NCI-H524 treated with DMSO at 0.1 percent for 48 hours (cell line): ENCODE results near the gene MCFD2.

ENCODE experiments used
- DNase-seq: peaks from one replicate; lab custom pipeline; 2025; lab: John Stamatoyannopoulos, UW

MCFD2 gene

DNA sequence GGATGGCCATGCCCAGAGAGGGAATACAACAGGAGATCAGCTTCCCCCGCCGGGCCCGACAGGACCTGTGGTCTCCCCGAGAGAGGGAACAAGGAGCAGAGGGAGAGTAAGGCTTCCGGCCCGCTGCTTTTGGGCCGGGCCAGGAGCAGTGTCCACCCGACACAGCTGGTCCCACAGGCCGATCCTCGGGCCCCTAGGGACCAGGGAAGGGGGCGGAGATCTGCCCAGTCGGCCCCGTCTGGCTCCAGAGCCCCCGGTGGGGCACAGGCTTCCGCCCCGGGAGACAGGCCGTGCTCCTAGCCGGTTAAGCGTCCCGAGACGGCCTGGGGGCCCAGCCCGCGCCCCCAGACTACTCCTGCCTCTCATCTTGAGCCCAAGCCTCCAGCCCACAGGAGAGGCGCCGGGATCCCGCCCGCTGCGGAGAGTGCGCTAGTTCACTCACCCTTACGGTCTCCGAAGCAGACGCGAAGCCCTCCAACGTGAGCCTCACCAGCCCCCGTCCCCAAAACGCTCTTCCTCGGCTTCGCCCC lies at the start of gene MCFD2:
TSS of gene MCFD2 (minus strand) at position 526 of the 530 bp plus-strand sequence. CDS start 6,635 bp downstream, outside the sequence.
- DNase-seq = no peak

DNA sequence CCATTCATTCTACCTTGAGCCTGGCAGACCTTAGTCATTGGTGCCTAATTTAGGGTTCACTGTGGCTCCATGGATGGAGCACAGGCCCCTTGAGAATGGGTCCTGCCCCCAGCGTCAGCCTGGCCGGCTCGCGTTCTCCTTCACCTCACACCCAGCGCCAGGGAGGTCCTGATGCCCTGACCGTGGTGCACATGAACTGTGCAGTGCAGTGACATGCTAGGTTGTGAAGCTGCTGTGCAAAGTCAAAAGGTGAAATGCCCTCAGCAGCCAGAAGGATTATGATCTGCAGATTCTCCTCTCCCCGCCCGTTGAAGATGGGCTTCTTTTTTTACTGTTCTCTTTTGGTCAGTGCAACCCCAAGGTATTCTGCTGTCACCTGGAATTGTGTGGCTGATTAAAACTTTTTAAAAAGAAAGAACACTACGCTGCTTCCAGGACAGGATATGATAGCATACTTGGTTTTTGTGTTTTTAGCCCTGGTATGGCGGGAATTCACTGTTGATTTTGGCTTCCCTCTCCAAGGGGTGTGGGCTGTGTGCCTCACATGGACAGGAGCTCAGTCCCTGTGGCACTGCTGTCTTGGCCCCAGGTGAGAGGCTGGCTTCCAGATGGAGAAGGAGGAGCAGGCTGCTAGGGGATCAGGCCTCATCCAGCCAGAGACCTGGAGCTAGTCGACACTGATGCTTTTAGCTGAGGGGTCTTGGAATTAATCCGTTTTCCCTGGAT lies 49.4 kb upstream of the MCFD2 start:
- no peak for DNase-seq

DNA sequence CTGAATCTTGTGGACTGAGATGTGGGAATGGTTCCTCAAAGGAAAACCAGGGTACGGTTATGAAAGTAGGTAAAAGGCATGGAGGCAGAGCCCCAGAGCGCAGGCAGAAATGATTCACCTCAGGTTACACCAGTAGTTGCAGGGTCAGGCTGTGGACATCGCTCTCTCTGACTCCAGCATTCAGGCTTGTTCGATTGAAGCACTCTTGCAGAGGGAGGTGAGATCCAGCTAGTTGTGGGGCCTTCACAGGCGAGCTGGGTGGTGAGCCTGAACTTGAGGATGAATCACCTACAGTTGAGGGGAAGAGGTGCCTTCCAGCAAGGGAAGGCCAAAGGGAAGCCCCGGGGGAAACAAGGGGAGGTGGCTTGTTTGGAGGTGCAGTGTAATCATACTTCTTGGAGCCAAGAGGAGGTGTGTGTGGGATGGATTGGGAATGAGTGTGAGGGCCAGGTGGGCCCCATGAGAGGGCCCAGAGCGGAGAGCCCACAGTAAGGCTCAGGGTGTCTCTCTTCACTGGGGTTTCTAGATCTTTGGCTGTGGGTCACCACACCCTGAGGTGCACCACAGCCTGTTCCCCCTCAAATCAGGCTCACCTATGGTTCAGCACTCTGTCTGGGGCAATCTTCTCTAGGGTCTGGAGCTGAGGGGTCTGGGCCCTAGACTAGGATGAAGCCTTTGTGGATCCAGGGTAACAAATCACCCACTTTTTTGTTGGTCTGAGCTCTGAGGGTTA lies 48.5 kb upstream of the MCFD2 start:
- no peak for DNase-seq

DNA sequence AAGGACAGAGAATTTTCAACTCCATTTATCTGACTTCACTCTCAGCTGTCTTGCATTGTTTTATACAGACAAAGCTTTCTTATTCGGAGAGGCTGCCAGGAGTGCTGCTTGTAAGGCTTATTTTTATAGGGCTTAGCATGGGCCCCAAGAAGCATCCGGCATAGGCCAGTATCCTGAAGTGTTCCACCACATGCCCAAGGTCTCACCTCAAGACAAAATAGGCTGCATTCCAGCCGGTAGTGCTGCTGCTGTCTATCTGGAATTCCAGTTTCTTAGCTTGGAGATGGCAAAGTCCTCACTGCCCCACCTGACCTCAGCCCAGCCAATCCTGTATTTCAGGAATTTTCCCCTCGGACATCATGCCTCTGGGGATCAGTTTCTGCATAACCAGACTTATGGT lies 47.6 kb upstream of the MCFD2 start:
- no peak for DNase-seq

DNA sequence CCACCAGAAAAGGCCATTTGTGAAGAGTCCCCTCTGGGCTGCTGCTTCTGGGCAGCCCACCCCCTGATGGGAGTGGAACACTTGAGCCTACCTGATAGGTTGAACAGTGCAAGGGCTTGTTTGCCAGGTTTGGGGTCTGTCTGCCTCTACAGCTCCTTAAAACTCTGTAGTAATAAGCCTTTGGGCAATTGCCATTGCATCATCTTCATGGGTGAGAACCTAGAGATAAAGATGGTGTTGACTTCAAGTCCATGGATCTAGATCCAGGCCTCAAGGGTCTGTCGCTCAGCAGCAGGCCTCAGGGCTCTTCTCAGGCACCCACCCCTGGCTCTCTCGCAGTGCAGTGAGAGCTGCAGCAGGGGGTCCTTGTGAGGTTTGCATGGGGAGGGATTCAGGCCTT lies 47.1 kb upstream of the MCFD2 start:
- DNase-seq = no peak

DNA sequence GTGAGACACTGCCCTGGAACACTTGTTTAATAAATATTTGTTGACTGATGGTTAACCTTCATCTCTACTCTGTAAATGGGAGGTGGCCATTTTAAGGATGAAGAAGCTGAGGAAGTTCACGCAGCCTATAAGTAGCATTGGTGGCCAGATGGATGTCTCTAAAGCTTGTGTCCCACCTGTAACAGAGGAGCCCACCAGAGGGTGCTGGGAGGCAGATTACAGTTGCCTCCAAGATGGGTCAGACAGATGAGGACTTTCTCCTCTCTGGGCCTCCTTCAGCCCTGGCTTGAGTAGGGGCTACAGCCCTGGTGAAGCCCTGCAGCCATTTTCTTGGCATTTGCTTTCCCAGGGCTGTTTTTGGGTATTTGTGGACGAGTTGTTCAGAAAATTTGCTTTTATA lies 45.0 kb upstream of the MCFD2 start:
- no peak for DNase-seq

DNA sequence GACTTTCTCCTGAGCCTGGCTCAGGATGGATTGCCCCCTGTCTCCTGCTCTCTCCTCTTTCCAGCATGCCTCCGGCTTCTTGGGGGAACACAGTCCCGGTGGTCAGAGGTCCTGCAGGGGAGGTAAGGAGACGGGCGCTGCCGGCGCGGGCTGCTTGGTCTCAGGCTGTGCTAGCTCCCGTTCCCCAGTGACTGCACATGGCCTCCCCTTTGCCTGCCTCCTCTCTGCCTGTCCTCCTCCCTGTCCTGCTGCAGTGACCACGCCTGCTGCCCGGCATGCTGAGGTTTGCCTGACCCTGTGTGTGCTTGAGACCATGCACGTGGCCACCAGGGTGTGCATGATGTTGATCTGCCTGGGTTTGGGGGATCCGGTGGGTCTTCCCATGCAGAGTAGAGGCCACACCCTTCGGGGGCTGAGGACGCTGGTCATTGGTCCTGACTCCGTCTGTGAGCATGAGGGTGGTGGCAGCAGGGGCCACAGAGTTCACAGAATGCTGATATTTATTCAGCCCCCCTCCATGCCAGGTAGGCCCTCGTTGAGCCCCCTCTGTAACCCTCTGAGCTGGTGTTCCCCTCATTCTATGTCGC lies 42.9 kb upstream of the MCFD2 start:
- no peak for DNase-seq

DNA sequence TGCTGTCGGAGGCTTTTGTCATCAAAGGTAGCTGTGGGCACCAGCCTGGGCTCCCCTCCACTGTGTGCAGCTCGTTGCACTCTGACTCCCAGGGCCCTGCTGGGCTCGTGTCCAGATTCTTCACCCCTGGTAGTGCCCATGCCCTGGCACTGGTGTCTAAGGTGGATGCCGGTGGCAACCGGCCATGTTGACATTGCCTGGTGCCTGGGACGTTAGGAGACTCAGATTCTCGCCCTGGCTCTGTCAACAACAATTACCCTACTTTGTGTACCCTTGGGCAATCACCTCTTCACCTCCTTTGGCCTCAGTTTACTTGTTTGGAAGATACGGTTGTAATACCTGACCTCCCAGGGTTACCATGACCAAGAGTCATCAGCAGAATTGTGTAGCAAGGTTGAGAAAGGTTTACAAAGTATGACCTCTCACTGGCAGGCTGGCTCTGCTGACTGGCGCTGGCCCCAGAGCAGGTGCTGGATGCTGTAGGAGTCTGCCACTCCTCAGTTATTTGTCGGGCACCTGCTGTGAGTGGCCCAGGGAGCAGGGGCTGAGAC lies 41.5 kb upstream of the MCFD2 start:
- no peak for DNase-seq

DNA sequence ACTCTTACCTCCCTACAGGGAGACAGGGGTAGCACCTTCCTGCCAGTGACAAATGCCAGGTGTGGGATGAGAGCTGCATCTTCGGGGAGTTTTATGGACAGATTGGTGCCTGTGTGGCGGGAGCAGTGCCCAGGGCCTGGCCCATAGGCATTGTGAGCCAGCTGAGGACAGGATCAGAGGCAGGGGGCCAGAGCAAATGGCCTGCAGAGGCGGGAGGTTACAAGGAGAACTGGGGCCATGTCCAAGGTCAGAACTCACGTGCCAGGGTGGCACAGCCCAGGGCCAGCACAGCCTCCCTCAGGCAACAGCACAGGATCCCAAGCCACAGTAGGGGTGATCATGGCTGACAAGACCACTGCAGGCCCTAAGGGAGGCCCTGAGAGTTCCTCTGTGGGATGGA lies 40.2 kb upstream of the MCFD2 start:
- DNase-seq = no peak

DNA sequence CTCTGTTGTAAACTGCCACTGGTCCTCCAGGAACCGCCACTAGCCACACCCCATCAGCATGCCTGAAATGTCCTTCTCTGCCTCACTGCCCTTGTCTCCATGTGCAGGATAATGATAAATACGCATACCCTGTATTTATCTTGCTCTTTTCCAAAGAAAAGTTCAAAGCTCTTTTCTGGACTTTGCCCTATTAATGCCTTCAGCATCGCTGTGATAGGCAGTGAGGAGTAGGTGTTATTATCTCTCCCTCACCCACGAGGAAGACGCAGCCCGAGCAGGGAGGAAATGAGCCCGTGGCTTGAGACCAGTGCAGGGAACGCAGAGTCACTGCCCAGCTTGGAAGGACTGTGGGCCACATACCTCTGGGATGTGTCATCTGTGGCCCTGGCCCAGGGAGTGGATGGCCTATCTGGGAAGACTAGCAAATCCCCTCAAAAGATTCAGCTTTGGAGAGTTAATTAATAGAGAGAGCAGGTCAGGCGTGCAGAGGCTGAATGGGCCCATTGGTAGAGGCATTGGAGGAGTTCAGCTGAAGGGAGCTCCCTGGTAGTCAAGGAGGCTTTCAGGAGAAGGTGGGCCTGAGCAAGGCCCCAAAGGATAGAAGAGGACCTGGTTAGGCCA lies 39.5 kb upstream of the MCFD2 start:
- DNase-seq = no peak

DNA sequence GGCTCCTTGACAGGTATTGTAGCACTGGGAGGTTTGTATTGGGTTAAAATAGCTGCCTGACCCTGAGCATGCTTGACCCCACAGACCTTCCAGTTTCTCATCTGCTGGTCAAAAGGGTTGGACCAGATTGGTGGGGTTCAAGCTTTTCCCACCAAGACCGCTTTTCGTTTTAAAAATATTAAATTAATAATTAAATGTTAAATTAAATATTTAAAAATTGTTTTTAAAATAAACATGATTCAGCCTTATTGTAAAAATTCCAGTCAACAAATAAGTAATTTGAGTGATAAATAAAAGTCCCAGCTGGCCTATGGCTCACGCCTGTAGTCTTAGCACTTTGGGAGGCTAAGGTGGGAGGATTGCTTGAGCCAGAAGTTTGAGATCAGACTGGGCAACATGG lies 36.6 kb upstream of the MCFD2 start:
- DNase-seq = no peak

DNA sequence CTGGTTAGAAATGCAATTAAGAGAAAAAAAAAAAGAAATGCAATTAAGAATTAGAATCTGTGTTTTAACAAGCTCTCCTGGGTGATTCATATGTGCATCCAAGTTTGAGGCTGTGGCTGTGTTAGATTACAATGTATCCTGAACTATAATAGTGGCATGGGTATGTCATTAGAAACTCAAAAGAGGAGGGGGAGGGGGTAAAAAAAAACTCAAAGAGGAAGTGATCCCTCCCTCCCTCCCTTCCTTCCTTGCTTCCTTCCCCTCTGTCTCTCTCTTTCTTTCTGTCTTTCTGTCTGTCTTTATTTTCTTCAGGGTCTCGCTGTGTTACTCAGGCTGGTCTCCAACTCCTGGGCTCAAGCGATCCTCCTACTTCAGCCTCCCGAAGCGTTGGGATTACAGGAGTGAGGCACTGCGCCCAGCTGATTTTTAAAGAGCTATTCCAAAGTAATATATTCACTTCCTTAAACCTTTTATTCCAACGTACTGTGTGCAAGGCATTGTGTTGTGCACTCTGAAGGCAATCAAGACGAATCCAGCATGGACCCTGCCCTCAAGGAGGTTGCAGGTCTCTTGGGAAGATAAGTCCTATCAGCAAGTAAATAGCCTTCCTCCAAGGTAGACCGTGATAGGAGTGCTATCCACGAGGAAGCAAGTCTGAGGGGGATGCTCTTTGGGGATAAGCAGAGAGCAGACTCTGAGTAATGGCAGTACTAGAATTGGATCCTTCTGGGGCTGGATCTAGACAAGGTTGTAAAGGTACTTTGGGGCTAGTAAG lies 35.9 kb upstream of the MCFD2 start:
- DNase-seq = no peak

DNA sequence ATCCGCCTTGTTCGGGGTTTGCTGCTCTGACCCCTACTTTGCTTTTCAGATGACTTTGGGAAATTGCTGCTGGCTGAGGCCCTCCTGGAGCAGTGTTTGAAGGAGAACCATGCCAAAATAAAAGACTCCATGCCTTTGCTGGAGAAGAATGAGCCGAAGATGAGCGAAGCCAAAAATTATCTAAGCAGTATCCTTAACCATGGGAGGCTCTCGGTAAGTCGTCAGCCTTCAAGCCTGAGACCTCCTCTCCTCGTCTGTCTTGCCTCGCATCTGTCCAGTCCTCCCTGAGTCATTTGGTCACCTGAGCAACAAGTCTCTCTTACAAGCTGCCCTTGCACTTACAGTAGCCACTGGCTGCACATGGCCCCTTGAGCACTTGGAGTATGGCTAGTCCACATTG lies 34.7 kb upstream of the MCFD2 start:
- no peak for DNase-seq

DNA sequence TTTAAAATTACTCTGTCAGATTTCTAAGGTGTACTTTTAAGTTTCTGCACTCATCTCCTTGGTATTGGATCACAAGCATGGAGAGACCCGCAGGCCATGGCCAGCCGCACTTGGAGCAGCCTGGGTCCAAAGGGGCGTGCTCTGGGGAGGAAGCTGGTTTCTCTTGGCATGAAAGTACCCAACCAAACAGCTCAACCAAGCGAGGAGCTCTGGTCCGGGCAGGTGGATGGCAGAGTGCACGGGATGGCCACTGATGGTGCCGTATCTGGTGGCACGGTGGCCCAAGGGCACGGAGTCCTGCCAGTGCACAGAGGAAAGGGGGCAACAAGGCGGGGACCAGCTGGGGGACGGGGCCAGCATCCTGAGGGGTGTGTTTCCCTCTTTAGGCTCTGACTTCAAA lies 32.2 kb upstream of the MCFD2 start:
- no peak for DNase-seq

DNA sequence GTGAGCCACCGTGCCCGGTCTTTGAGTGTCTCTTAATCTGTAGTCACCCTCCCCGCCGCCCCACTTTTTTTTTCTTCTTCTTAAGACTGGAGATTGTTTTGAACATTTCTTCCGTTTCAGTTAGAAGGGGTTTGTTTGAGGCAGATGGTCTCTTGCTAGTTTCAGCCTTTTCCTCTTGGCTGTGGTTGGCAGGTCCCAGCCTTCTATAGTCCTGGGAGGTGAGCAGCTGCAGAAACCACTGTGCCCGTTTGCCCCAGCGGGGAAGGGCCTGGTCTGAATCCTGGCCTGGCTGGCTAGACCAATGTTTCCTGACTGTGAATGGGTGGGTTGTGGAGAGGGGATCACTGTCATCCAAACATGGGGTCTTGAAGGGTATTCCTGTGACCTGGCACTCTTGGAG lies 30.1 kb upstream of the MCFD2 start:
- DNase-seq = no peak

DNA sequence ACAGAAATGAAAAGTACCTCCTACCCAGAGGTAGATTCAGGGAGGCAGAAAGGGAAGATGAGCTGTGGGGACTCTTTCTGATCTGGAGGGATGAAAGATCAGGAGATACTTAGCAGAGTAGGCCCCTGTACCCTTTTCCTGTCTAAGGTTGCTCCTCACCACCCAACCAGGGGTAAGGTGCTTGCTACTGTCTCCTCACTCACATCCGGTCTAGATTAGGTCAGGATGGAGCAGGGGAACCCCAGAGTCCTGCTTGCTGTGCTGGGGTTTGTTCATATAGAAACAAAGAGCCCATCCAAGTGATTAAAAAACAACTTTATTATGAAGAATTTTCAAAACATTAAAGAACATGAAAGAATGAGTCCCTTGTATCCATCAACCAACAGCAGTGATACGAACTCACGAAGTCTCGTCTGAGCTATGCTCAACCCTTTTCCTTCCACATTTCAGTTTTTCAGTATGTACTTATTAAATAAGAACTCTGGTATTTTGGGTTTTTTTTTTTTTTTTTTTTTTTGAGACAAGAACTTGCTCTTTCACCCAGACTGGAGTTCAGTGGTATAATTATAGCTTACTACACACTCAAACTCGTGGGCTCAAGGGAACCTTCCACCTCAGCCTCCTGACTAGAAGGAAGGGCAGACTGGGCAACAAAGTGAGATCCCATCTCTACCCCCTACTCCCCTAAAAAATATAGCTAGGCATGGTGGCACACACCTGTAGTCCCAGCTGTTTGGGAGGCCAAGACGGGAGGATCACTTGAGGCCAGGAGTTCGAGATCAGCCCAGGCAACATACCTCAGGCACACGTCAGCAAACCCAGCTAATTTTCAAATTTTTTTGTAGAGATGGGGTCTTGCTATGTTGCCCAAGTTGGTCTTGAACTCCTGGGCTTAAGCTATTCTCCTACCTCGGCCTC lies 28.5 kb upstream of the MCFD2 start:
- DNase-seq = no peak

DNA sequence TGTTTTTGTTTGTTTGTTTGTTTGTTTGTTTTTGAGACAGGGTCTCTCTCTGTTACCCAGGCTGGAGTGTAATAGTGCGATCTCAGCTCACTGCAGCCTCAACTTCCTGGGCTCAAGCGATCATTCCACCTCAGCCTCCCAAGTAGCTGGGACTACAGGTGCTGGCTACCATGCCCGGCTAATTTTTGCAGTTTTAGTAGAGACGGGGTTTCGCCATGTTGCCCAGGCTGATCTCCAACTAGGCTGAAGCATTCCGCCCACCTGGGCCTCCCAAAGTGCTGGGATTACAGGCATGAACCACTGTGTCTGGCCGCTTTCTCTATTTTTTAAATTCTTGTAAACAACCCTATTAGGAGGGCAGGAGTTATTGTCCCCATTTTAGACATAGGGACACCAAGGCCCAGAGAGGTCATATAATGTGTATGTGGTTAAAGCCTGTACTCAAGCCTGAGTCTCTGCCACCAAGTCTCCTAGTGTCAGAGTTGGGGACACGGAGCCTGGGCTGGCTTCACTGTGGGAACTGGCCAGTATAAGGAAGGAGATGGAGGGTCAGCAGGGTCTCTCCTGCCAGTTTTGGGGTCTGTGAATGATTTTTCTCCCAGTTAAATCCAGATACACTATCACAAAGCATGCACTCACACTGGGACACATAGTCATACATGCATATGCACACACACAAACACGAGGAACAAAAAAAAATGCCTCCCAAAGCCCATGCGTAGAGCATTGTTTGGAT lies 27.5 kb upstream of the MCFD2 start:
- DNase-seq = no peak

DNA sequence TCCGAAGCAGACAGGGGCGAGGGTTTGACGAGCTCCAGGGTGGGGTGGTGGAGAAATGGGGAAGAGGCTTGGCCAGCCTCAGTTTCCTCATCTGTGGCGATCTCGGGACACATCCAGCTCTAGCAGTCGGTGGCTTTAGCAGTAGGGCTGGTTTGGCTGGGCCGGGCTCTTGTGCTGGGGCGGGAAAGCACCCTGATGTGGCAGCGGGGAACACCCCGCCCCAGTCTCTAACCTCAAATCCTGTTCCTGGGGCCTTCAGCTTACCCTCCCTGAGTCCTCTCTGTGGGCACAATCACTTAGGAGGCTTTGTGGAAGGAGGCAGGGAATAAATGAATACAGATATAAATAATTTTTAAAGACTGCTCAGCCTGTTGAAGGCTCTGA lies 26.5 kb upstream of the MCFD2 start:
- no peak for DNase-seq

DNA sequence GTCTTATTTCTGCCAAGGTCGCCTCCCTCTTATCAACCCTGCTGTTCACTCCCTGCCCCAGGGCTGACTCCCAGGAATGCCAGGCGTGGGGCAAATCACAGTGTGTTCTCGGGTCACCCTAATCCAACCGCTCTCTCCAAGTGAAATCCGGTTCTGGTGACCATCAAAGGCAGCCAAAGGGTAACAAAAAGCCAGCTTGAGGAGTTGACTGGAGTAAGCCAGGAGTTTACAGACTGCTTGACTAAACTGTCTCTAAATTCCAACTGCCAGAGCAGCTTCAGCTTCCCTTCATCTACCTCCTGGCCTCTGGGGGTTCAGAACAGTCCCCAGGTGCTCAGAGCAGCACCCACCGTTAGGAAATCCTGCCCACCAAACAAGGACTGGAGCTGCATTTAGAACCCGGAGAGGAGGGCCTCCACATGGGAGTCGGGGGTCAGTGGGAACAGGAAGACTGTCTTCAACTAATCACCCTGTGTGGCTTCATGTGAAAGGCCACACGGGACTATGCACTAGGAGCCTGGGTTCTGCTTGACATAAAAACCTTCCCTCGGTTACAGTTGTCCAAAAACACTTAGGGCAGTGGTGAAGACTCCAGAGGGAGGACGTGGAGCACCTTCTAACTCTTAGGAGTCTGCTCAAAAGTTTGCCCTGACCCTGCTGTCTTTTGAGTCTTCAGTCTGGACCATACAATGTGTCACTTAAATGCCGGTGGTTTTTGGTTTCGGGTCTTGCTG lies 24.2 kb upstream of the MCFD2 start:
- no peak for DNase-seq
